ENCODE results near the gene SMYD3.
A peak's percentile ranks its signal among the peaks of the same experiment; 100 is the strongest.
"Not testable (repeated sequence)": the region's sequence is repeated elsewhere in the genome, so short reads cannot be mapped to it uniquely, and the experiment has no call there.

SMYD3 gene

GRCh38 chr1:245800901-245801605 is 706.0 kb downstream of the SMYD3 start:
- no peak for DNase-seq (ENCODE audit: low spot score)

GRCh38 chr1:245798349-245798711 is 708.7 kb downstream of the SMYD3 start:
- no peak for DNase-seq (ENCODE audit: low spot score)

GRCh38 chr1:245797592-245798348 is 709.3 kb downstream of the SMYD3 start:
- DNase-seq (ENCODE audit: low spot score): no peak

- DNase-seq (ENCODE audit: low spot score): no peak
Observed at GRCh38 chr1:245791410-245792312, 715.4 kb downstream of the SMYD3 start.

- peak; percentile 67 for DNase-seq (ENCODE audit: low spot score)
Observed at GRCh38 chr1:245790441-245790840, 716.6 kb downstream of the SMYD3 start.

GRCh38 chr1:245788886-245789285 is 718.2 kb downstream of the SMYD3 start:
- no peak for DNase-seq (ENCODE audit: low spot score)

- peak; percentile 90 for DNase-seq (ENCODE audit: low spot score)
Observed at GRCh38 chr1:245788269-245788668, 718.8 kb downstream of the SMYD3 start.

GRCh38 chr1:245786948-245787347 is 720.1 kb downstream of the SMYD3 start:
- DNase-seq (ENCODE audit: low spot score): no peak

- no peak for DNase-seq (ENCODE audit: low spot score)
Observed at GRCh38 chr1:245779797-245780755, 727.0 kb downstream of the SMYD3 start.

GRCh38 chr1:245777752-245778151 is 729.3 kb downstream of the SMYD3 start:
- no peak for DNase-seq (ENCODE audit: low spot score)

- DNase-seq (ENCODE audit: low spot score): no peak
Observed at GRCh38 chr1:245776694-245777332, 730.3 kb downstream of the SMYD3 start.

GRCh38 chr1:245776139-245776538 is 730.9 kb downstream of the SMYD3 start:
- no peak for DNase-seq (ENCODE audit: low spot score)

GRCh38 chr1:245774931-245775330 is 732.1 kb downstream of the SMYD3 start:
- DNase-seq (ENCODE audit: low spot score): not testable (repeated sequence)

- DNase-seq (ENCODE audit: low spot score): no peak
Observed at GRCh38 chr1:245774196-245774595, 732.9 kb downstream of the SMYD3 start.

GRCh38 chr1:245773344-245773743 is 733.7 kb downstream of the SMYD3 start:
- DNase-seq (ENCODE audit: low spot score): no peak

GRCh38 chr1:245772739-245773138 is 734.3 kb downstream of the SMYD3 start:
- DNase-seq (ENCODE audit: low spot score): no peak

- no peak for DNase-seq (ENCODE audit: low spot score)
Observed at GRCh38 chr1:245772325-245772724, 734.8 kb downstream of the SMYD3 start.

GRCh38 chr1:245771511-245772281 is 735.4 kb downstream of the SMYD3 start:
- DNase-seq (ENCODE audit: low spot score): peak; percentile 68

GRCh38 chr1:245770156-245770555 is 736.9 kb downstream of the SMYD3 start:
- no peak for DNase-seq (ENCODE audit: low spot score)

GRCh38 chr1:245768596-245768995 is 738.5 kb downstream of the SMYD3 start:
- no peak for DNase-seq (ENCODE audit: low spot score)

Data from AG20443 (cell line).